Tibial nerve (tissue), 3 donors: ENCODE results near the gene OR10A5.

Source experiments
- CTCF ChIP-seq, 5 experiments: fragments of 200-600 bp in 3 of 5; fragments of 450-650 bp in 2 of 5; sonication (generic) in 3 of 5; IDR thresholded peaks; one replicate each; pipeline ENCODE4 v1.5.1; 2016 to 2019; ENCODE audit warnings: antibody characterized with exemption in 5 of 5, mild to moderate bottlenecking in 3 of 5, moderate library complexity in 2 of 5
- POLR2A ChIP-seq, 2 donors: fragments of 450-650 bp; IDR thresholded peaks; one replicate each; pipeline ENCODE4 v1.6.1; 2017; ENCODE audit warnings: antibody characterized with exemption in 2 of 2, mild to moderate bottlenecking in 2 of 2, moderate library complexity in 2 of 2

DNA sequence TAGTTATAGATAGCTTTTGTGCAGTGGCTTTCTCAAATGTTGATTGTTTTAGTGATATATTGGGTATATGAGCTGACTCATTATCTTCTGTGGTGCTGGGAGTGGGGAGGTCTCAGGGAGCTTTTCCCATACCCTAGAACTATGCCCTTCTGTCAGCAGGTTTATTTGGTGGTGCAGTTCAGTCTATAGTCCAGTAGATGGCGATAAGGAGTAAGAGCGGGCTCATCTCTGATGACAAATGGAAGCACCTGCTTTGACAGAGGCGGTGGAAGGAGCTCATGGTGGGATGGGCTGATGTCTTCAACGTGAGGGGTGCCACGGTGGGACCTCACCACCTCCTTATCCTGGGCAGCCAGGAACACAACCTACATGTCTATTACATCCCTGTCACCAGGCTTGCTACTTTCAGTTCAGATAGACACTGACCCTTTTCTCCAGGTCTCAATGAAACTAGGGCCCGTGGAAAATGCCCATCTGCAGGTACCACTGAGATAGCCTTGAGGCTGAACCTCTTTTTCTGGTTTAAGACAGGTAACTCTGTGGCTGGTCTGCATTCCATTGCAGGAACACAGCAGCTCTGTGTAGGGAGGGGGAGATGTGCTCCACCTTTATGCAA is 33.0 kb upstream of the OR10A5 start:
- TF ChIP-seq CTCF (IDR thresholded peaks at IDR 0.05) (peak; percentile 32 to 85 (median 72)), POLR2A (IDR thresholded peaks at IDR 0.05) (no peak)
